HEK293 (cell line): Measurements from ENCODE around the gene COL25A1.

Experiments used
- HOXA7 ChIP-seq: sonication (generic); formaldehyde crosslinking; IDR thresholded peaks from 2 replicates; pipeline ENCODE4 v1.8.1; 2022; ENCODE audit warnings: missing genetic modification reagents, borderline replicate concordance
- TF ChIP-seq, protein P1 (sequence below): fragments of 450-650 bp; formaldehyde crosslinking; IDR thresholded peaks from 2 replicates; pipeline ENCODE4 v1.5.1; 2016; ENCODE audit warnings: missing biosample characterization, missing genetic modification characterization

DNA sequence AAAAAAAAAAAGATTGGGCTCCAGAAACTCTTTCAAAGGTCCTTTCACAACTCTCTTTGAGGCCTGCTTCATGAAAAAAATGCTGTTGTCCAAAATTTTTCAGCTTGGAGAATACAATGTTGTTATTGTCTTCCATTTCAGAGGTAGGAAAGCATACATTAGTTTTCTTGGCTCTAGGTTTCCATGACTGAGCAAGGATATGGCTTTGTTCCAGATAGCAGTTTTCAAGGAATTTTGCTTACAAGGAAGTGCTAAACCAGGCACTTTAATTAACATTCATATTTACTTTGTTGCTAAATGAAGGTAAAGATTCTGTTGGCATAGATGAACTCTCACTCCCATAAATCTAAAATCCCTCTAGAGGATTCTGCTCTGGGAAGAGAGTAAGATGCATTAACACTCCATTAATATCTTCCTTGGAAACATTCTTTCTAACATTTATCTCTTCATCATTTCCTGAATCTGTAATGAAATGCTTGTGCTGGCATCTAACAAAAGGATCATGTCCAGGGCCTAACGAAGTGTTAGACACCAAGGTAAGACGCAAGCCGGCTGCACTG is 118.4 kb downstream of the COL25A1 start:
- no peak for TF ChIP-seq HOXA7
- TF ChIP-seq, protein P1, sequence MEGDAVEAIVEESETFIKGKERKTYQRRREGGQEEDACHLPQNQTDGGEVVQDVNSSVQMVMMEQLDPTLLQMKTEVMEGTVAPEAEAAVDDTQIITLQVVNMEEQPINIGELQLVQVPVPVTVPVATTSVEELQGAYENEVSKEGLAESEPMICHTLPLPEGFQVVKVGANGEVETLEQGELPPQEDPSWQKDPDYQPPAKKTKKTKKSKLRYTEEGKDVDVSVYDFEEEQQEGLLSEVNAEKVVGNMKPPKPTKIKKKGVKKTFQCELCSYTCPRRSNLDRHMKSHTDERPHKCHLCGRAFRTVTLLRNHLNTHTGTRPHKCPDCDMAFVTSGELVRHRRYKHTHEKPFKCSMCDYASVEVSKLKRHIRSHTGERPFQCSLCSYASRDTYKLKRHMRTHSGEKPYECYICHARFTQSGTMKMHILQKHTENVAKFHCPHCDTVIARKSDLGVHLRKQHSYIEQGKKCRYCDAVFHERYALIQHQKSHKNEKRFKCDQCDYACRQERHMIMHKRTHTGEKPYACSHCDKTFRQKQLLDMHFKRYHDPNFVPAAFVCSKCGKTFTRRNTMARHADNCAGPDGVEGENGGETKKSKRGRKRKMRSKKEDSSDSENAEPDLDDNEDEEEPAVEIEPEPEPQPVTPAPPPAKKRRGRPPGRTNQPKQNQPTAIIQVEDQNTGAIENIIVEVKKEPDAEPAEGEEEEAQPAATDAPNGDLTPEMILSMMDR (tag by site-specific recombination): no peak
